Colonic mucosa (tissue), 4 donors: ENCODE measurements around the gene STARD10. TPM values are rescaled to one million over a fixed set of nuclear protein-coding genes. Genes with fewer than 3 reads are reported as not detected.

Experiments used
- DNase-seq: peaks from one replicate; pipeline ENCODE4 v3.0.0-alpha.2; 2020
- H3K27ac ChIP-seq: fragments of 200-600 bp; one replicate; pipeline ENCODE4 v1.8.0; 2021
- H3K27me3 ChIP-seq: fragments of 200-600 bp; one replicate; pipeline ENCODE4 v1.8.0; 2021
- H3K36me3 ChIP-seq: fragments of 200-600 bp; one replicate; pipeline ENCODE4 v1.8.0; 2021
- H3K4me1 ChIP-seq: fragments of 200-600 bp; one replicate; pipeline ENCODE4 v1.8.0; 2021; ENCODE audit warnings: mild to moderate bottlenecking
- H3K4me3 ChIP-seq: fragments of 200-600 bp; one replicate; pipeline ENCODE4 v1.8.0; 2021
- H3K9ac ChIP-seq, 2 donors: one replicate each; pipeline ENCODE4 v1.7.0; 2013; ENCODE audit warnings: control low read depth in 2 of 2, low read depth in 2 of 2, low read length in 2 of 2
- H3K9me3 ChIP-seq: fragments of 200-600 bp; one replicate; pipeline ENCODE4 v1.8.0; 2021
- CTCF ChIP-seq: fragments of 200-600 bp; IDR thresholded peaks from one replicate; pipeline ENCODE4 v1.8.0; 2022; ENCODE audit warnings: antibody characterized with exemption, mild to moderate bottlenecking
- intact Hi-C: fragments of 100-400 bp; cut with DNase I; formaldehyde crosslinking; loops from one replicate; pipeline ENCODE4 v1.14.1; 2022
- total RNA-seq, 2 donors: library from RNA; stranded (reverse); fragmentation: NEBNext Ultra II Directional in 1 of 2; extraction: Animal tissue kit (Norgen Biotek cat#: 25700) in 1 of 2; gene quantifications; one replicate each; pipeline ENCODE4 v1.2.1, GENCODE V29; 2021
- donor health status: healthy.
- donor health status: DM: no; HTN: no; CAD: no.
- donor health status: DM: no; HTN: no; CAD: no.

The STARD10 gene
- total RNA-seq, 2 donors from 2014 or later = 519 to 905 TPM

- DNase-seq = no peak
Measured at GRCh38 chr11:72720784-72721183, 73.1 kb downstream of the STARD10 start.

GRCh38 chr11:72720047-72720446 is 73.8 kb downstream of the STARD10 start:
- DNase-seq = no peak

More at GRCh38 chr11:72720784-72721183, 73.1 kb downstream of the STARD10 start:
- H3K36me3 ChIP-seq = no peaks in the 10 kb centered on the region
- peak overlapping the region; percentile 44 for H3K4me3 ChIP-seq
- H3K9me3 ChIP-seq = no peaks in the 10 kb centered on the region
- H3K27me3 ChIP-seq = no peaks in the 10 kb centered on the region
- no peak for TF ChIP-seq CTCF
- H3K27ac ChIP-seq = peak overlapping the region; percentile 86
- intact Hi-C loops = loop anchor here (5.0 kb wide), 1 partner anchor 457 kb away; no protein-coding TSS in a partner anchor
- H3K9ac ChIP-seq = peak overlapping the region; percentile 88 to 91
- H3K4me1 ChIP-seq = peaks cover 23% of the 10 kb centered on the region

GRCh38 chr11:72719551-72719950 is 74.3 kb downstream of the STARD10 start:
- no peak for DNase-seq
- Histone ChIP-seq H3K9me3 (no peaks in the 10 kb centered on the region), H3K4me1 (peaks cover 23% of the 10 kb centered on the region), H3K9ac (peak overlapping the region; percentile 33 to 88), H3K4me3 (peak overlapping the region; percentile 44), H3K27me3 (no peaks in the 10 kb centered on the region), H3K27ac (no peak overlapping the region), H3K36me3 (no peaks in the 10 kb centered on the region)
- no peak for TF ChIP-seq CTCF
- intact Hi-C loops = no loop called here

More at GRCh38 chr11:72720047-72720446, 73.8 kb downstream of the STARD10 start:
- Histone ChIP-seq H3K9ac (peak overlapping the region; percentile 33 to 88), H3K9me3 (no peaks in the 10 kb centered on the region), H3K36me3 (no peaks in the 10 kb centered on the region), H3K4me1 (peaks cover 23% of the 10 kb centered on the region), H3K27ac (peak overlapping the region; percentile 86), H3K4me3 (peak overlapping the region; percentile 44), H3K27me3 (no peaks in the 10 kb centered on the region)
- intact Hi-C loops = loop anchor here (5.0 kb wide), 1 partner anchor 457 kb away; no protein-coding TSS in a partner anchor
- TF ChIP-seq CTCF = no peak

GRCh38 chr11:72719144-72719543 is 74.7 kb downstream of the STARD10 start:
- DNase-seq = no peak
- no peaks in the 10 kb centered on the region for H3K9me3 ChIP-seq
- intact Hi-C loops = no loop called here
- no peak for TF ChIP-seq CTCF
- H3K27ac ChIP-seq = no peak overlapping the region
- H3K9ac ChIP-seq = peak overlapping the region; percentile 33 to 88
- peaks cover 23% of the 10 kb centered on the region for H3K4me1 ChIP-seq
- no peaks in the 10 kb centered on the region for H3K27me3 ChIP-seq
- H3K36me3 ChIP-seq = no peaks in the 10 kb centered on the region
- H3K4me3 ChIP-seq = no peak overlapping the region

GRCh38 chr11:72718101-72718501 is 75.7 kb downstream of the STARD10 start:
- Histone ChIP-seq H3K4me1 (peaks cover 23% of the 10 kb centered on the region), H3K27me3 (no peaks in the 10 kb centered on the region), H3K4me3 (no peak overlapping the region), H3K9ac (no peak overlapping the region), H3K27ac (no peak overlapping the region), H3K9me3 (no peaks in the 10 kb centered on the region), H3K36me3 (no peaks in the 10 kb centered on the region)
- no peak for DNase-seq
- TF ChIP-seq CTCF = no peak
- intact Hi-C loops = no loop called here
